OCI-LY3 (cell line): Measurements from ENCODE around the gene CACNA1F.

ENCODE experiments used
- CTCF ChIP-seq: fragments of 200-600, 300-600 bp; sonication (generic); IDR thresholded peaks from 2 replicates; pipeline ENCODE4 v1.5.1; 2014; ENCODE audit warnings: antibody characterized with exemption, low read length, low read depth
- EZH2phosphoT487 ChIP-seq: fragments of 200-600 bp; shearing (Covaris generic); IDR thresholded peaks from 2 replicates; pipeline ENCODE4 v1.6.1; 2018; ENCODE audit warnings: antibody characterized with exemption, mixed run types, low read depth

GRCh38 chrX:49164589-49165360 lies 68.4 kb downstream of the CACNA1F start:
- TF ChIP-seq CTCF = no peak
- TF ChIP-seq EZH2phosphoT487 = no peak
